K562 (cell line): Measurements from ENCODE around the gene DDAH1. TPM values are rescaled to one million over a fixed set of nuclear protein-coding genes. Genes with fewer than 3 reads are reported as not detected.

Source experiments
- ARHGAP35 ChIP-seq: fragments of 450-650 bp; IDR thresholded peaks from 2 replicates; pipeline ENCODE4 v1.6.1; 2018; ENCODE audit not compliant: partially characterized antibody
- CREM ChIP-seq: IDR thresholded peaks from 2 replicates; pipeline ENCODE4 v1.6.1; 2014; ENCODE audit warnings: antibody characterized with exemption, low read depth
- DMBX1 ChIP-seq: fragments of 250-450 bp; sonication (Bioruptor Pico); IDR thresholded peaks from 2 replicates; pipeline ENCODE4 v1.8.0; 2022; ENCODE audit warnings: inconsistent platforms, mild to moderate bottlenecking, moderate library complexity, borderline replicate concordance
- EHMT2 ChIP-seq: fragments of 450-650 bp; IDR thresholded peaks from 2 replicates; pipeline ENCODE4 v1.6.1; 2018; ENCODE audit warnings: antibody characterized with exemption
- NCOA2 ChIP-seq, 2 experiments: fragments of 450-650 bp; IDR thresholded peaks; 2 replicates each; pipeline ENCODE4 v1.6.1; 2018; ENCODE audit warnings: mild to moderate bottlenecking in 2 of 2, moderate library complexity in 1 of 2; ENCODE audit not compliant: partially characterized antibody in 2 of 2
- NR4A1 ChIP-seq, 2 experiments: fragments of 250-450 bp in 1 of 2; fragments of 450-650 bp in 1 of 2; sonication (Bioruptor Pico) in 1 of 2; IDR thresholded peaks; 2 replicates each; pipeline versions ENCODE4 v1.4.0 to v1.6.1; 2016 to 2020; ENCODE audit warnings: mild to moderate bottlenecking in 2 of 2, missing compliant biosample characterization in 1 of 2, missing genetic modification characterization in 1 of 2, moderate library complexity in 1 of 2
- POU5F1 ChIP-seq: fragments of 150-350 bp; IDR thresholded peaks from 2 replicates; pipeline ENCODE4 v1.6.1; 2014; ENCODE audit warnings: borderline replicate concordance, low read length, low read depth, mild to moderate bottlenecking; ENCODE audit not compliant: partially characterized antibody
- SIX5 ChIP-seq, 2 experiments: IDR thresholded peaks; 2 replicates each; pipeline ENCODE4 v1.6.1; 2011; ENCODE audit warnings: low read length in 2 of 2, borderline replicate concordance in 1 of 2, low read depth in 1 of 2, mild to moderate bottlenecking in 1 of 2, moderate library complexity in 1 of 2; ENCODE audit not compliant: insufficient read depth in 1 of 2
- SMARCB1 ChIP-seq: IDR thresholded peaks from 2 replicates; pipeline ENCODE4 v1.6.1; 2011; ENCODE audit warnings: improper control_type of control experiment, low read depth; ENCODE audit not compliant: insufficient read length
- SMARCE1 ChIP-seq: fragments of 450-650 bp; IDR thresholded peaks from 2 replicates; pipeline ENCODE4 v1.7.1; 2016; ENCODE audit warnings: mild to moderate bottlenecking
- SRSF3 ChIP-seq: fragments of 200-400 bp; formaldehyde crosslinking; IDR thresholded peaks from 2 replicates; pipeline ENCODE4 v1.6.1; 2016; ENCODE audit warnings: mild to moderate bottlenecking, low read length, moderate library complexity; ENCODE audit not compliant: insufficient read depth
- TAF15 ChIP-seq: fragments of 200-400 bp; formaldehyde crosslinking; IDR thresholded peaks from 2 replicates; pipeline ENCODE4 v1.6.1; 2017; ENCODE audit warnings: mild to moderate bottlenecking, low read depth, low read length, moderate library complexity
- TEAD1 ChIP-seq, 2 experiments: fragments of 450-650 bp in 1 of 2; sonication (generic) in 1 of 2; formaldehyde crosslinking; IDR thresholded peaks; 2 replicates each; pipeline versions ENCODE4 v1.4.0 to v1.8.0; 2020 to 2022; ENCODE audit warnings: mild to moderate bottlenecking in 2 of 2, missing genetic modification reagents in 1 of 2
- polyA plus RNA-seq, 8 experiments: library from polyadenylated mRNA; depleted of rRNA in 4 of 8; stranded (reverse) in 5 of 8; unstranded in 3 of 8; fragments of >200 nt; fragmentation: Nextera tagmentation in 2 of 8; fragmentation: Illumina TruSeq in 1 of 8; extraction: Ambion mirVana in 2 of 8; extraction: Trizol in 1 of 8; gene quantifications; 2 replicates each; pipeline versions ENCODE4 v1.2.1 to v1.2.3, GENCODE V29; 2011 to 2014; ENCODE audit warnings: inconsistent platforms in 1 of 8, missing spikeins in 1 of 8
- total RNA-seq, 7 experiments: library from RNA; depleted of rRNA in 6 of 7; stranded (reverse); fragments of >200 nt in 6 of 7; fragmentation: Illumina TruSeq in 2 of 7; extraction: Trizol in 2 of 7; gene quantifications; 2 replicates each; pipeline versions ENCODE4 v1.2.1 to v1.2.3, GENCODE V29; 2011 to 2021; ENCODE audit warnings: low replicate concordance in 1 of 7
- TF ChIP-seq, protein P1 (sequence below), 2 experiments: fragments of 450-650 bp in 1 of 2; sonication (generic) in 1 of 2; formaldehyde crosslinking in 1 of 2; IDR thresholded peaks in 1 of 2; conservative IDR thresholded peaks in 1 of 2; 2 replicates each; pipeline versions ENCODE4 v1.6.1 to v1.8.1; 2016 to 2023; ENCODE audit warnings: mild to moderate bottlenecking in 2 of 2, moderate library complexity in 2 of 2, inconsistent platforms in 1 of 2, missing genetic modification reagents in 1 of 2
- TF ChIP-seq, protein P2 (sequence below): fragments of 450-650 bp; IDR thresholded peaks from 2 replicates; pipeline ENCODE4 v1.6.1; 2018; ENCODE audit warnings: mild to moderate bottlenecking, low read depth; ENCODE audit not compliant: partially characterized antibody
- TF ChIP-seq, protein P3 (sequence below): sonication (generic); formaldehyde crosslinking; IDR thresholded peaks from 2 replicates; pipeline ENCODE4 v1.8.1; 2023; ENCODE audit warnings: mild to moderate bottlenecking, missing genetic modification reagents
- TF ChIP-seq, protein P4 (sequence below): fragments of 450-650 bp; IDR thresholded peaks from 2 replicates; pipeline ENCODE4 v1.7.1; 2018; ENCODE audit warnings: mild to moderate bottlenecking, low read depth; ENCODE audit not compliant: partially characterized antibody

The DDAH1 gene
- total and polyA plus RNA-seq, 9 of the 15 experiments (the other 6 are each of a cell fraction or from before 2014, with no cell fraction given): 0.04 to 0.24 (median 0.10) TPM

DNA sequence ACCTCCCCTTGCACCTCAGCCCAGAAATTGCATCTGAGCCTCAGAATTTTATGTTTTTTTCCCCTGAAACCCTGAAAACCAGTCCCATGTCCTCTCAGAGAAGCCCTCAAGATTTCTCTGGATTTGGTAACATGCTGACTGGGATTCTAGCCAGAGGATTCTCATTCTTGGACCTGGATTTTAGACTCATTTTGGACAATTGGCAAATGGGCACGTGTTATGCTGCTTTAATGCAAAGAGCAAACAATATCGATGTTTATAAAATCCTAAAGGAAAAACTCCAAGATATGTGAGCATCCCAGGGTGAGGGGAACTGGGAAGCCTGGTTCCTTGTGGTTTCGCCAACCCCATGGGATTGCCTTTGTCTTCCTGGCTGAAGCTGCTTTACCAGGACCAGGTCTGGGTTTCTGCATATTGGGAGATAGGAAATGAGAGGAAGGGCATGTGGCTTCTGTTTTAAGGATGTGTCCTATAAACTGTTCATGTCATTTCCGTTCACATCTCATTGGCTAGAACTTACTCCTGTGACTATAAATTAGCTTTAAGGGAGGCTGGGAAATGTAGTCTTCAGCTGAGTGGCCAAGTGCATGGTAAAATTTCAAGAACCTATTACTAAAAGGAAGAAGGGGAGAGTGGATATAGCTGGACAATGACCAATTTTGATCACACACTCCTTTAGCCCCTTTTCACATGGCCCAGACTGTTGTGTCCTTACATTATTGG, 161.4 kb downstream of the DDAH1 start (continued):
- TF ChIP-seq TEAD1 (CRISPR knock-in tag; IDR thresholded peaks at IDR 0.05): no peak
- 0 out of 2 replicates have a peak, but pooled peaks have one; percentile 34 for TF ChIP-seq CREM
- no peak for TF ChIP-seq SMARCB1
- TF ChIP-seq TAF15: no peak
- no peak for TF ChIP-seq ARHGAP35
- no peak for TF ChIP-seq POU5F1
- TF ChIP-seq, protein P1, sequence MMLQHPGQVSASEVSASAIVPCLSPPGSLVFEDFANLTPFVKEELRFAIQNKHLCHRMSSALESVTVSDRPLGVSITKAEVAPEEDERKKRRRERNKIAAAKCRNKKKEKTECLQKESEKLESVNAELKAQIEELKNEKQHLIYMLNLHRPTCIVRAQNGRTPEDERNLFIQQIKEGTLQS (IDR thresholded peaks at IDR 0.05): no peak
- TF ChIP-seq, protein P1 (CRISPR knock-in tag; conservative IDR thresholded peaks at IDR 0.05): no peak
- no peak for TF ChIP-seq NCOA2 (IDR thresholded peaks at IDR 0.05; ENCODE audit: partially characterized antibody in 2 of 2)
- TF ChIP-seq SMARCE1: no peak
- TF ChIP-seq SRSF3: no peak
- TF ChIP-seq EHMT2: no peak
- no peak for TF ChIP-seq DMBX1 (CRISPR knock-in tag)
- TF ChIP-seq, protein P2, sequence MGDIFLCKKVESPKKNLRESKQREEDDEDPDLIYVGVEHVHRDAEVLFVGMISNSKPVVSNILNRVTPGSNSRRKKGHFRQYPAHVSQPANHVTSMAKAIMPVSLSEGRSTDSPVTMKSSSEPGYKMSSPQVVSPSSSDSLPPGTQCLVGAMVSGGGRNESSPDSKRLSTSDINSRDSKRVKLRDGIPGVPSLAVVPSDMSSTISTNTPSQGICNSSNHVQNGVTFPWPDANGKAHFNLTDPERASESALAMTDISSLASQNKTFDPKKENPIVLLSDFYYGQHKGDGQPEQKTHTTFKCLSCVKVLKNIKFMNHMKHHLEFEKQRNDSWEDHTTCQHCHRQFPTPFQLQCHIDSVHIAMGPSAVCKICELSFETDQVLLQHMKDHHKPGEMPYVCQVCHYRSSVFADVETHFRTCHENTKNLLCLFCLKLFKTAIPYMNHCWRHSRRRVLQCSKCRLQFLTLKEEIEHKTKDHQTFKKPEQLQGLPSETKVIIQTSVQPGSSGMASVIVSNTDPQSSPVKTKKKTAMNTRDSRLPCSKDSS: no peak
- TF ChIP-seq, protein P3, sequence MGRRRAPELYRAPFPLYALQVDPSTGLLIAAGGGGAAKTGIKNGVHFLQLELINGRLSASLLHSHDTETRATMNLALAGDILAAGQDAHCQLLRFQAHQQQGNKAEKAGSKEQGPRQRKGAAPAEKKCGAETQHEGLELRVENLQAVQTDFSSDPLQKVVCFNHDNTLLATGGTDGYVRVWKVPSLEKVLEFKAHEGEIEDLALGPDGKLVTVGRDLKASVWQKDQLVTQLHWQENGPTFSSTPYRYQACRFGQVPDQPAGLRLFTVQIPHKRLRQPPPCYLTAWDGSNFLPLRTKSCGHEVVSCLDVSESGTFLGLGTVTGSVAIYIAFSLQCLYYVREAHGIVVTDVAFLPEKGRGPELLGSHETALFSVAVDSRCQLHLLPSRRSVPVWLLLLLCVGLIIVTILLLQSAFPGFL (CRISPR knock-in tag): no peak
- TF ChIP-seq SIX5 (IDR thresholded peaks at IDR 0.05; ENCODE audit: borderline replicate concordance in 1 of 2, insufficient read depth in 1 of 2, low read depth in 1 of 2, low read length in 2 of 2): peak in 1 of 2 experiments; percentile 30; a peak in 1 of 4 replicates
- no peak for TF ChIP-seq NR4A1 (CRISPR knock-in tag; IDR thresholded peaks at IDR 0.05)
- TF ChIP-seq NR4A1 (tag; IDR thresholded peaks at IDR 0.05): no peak
- TF ChIP-seq, protein P4, sequence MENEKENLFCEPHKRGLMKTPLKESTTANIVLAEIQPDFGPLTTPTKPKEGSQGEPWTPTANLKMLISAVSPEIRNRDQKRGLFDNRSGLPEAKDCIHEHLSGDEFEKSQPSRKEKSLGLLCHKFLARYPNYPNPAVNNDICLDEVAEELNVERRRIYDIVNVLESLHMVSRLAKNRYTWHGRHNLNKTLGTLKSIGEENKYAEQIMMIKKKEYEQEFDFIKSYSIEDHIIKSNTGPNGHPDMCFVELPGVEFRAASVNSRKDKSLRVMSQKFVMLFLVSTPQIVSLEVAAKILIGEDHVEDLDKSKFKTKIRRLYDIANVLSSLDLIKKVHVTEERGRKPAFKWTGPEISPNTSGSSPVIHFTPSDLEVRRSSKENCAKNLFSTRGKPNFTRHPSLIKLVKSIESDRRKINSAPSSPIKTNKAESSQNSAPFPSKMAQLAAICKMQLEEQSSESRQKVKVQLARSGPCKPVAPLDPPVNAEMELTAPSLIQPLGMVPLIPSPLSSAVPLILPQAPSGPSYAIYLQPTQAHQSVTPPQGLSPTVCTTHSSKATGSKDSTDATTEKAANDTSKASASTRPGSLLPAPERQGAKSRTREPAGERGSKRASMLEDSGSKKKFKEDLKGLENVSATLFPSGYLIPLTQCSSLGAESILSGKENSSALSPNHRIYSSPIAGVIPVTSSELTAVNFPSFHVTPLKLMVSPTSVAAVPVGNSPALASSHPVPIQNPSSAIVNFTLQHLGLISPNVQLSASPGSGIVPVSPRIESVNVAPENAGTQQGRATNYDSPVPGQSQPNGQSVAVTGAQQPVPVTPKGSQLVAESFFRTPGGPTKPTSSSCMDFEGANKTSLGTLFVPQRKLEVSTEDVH: no peak
